ENCODE results near the gene XRN1. TPM values are rescaled to one million over a fixed set of nuclear protein-coding genes. Genes with fewer than 3 reads are reported as not detected.
A peak's percentile ranks its signal among the peaks of the same experiment; 100 is the strongest.
"Not testable (repeated sequence)": the region's sequence is repeated elsewhere in the genome, so short reads cannot be mapped to it uniquely, and the experiment has no call there.

Gene XRN1
- total RNA-seq, 3 donors from 2014 or later (not counting 1 experiment from before 2014, with no cell fraction given): 116 to 141 (median 128) TPM

DNA sequence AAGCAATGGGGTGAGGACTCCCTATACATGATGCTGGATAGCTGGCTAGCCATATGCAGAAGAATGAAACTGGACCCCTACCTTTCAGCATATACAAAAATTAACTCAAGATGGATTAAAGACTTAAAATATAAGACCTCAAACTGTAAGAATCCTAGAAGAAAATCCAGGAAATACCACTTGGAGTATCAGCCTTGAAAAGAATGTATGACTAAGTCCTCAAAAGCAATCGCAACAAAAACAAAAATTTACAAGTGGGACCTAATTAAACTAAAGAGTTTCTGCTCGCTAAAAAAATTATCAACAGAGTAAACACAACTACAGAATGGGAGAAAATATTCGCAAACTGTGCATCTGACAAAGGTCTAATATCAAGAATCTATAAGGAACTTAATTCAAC, 94.3 kb downstream of the XRN1 start:
- H3K27me3 Mint-ChIP-seq (ENCODE audit: low read depth in 2 of 2): no peaks in the 10 kb centered on the region
- Histone ChIP-seq H3K27me3 (ENCODE audit: control insufficient read depth, insufficient read depth, low read length) (no peaks in the 10 kb centered on the region), H3K4me1 (ENCODE audit: control insufficient read depth, insufficient read depth, low read length) (no peaks in the 10 kb centered on the region), H3K9me3 (ENCODE audit: control insufficient read depth, insufficient read depth, low read length) (no peaks in the 10 kb centered on the region), H3K36me3 (ENCODE audit: control insufficient read depth, insufficient read depth, low read length) (peaks cover 81% of the 10 kb centered on the region), H3K4me3 (ENCODE audit: low read length) (no peak overlapping the region), H3K27ac (ENCODE audit: low read length) (no peak overlapping the region)
- peaks cover 21% of the 10 kb centered on the region for H3K36me3 Mint-ChIP-seq
- TF ChIP-seq, protein P1, sequence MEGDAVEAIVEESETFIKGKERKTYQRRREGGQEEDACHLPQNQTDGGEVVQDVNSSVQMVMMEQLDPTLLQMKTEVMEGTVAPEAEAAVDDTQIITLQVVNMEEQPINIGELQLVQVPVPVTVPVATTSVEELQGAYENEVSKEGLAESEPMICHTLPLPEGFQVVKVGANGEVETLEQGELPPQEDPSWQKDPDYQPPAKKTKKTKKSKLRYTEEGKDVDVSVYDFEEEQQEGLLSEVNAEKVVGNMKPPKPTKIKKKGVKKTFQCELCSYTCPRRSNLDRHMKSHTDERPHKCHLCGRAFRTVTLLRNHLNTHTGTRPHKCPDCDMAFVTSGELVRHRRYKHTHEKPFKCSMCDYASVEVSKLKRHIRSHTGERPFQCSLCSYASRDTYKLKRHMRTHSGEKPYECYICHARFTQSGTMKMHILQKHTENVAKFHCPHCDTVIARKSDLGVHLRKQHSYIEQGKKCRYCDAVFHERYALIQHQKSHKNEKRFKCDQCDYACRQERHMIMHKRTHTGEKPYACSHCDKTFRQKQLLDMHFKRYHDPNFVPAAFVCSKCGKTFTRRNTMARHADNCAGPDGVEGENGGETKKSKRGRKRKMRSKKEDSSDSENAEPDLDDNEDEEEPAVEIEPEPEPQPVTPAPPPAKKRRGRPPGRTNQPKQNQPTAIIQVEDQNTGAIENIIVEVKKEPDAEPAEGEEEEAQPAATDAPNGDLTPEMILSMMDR (IDR thresholded peaks at IDR 0.05): no peak
- intact Hi-C loops (cut with micrococcal nuclease): no loop called here
- no peaks in the 10 kb centered on the region for H3K9me3 Mint-ChIP-seq
- 100% methylated on average over 3 of the region's 3 CpGs for WGBS (ENCODE audit: insufficient coverage)
- H3K27ac Mint-ChIP-seq: no peak overlapping the region
- H3K4me3 Mint-ChIP-seq: no peak overlapping the region
- ATAC-seq: no peak
- no peak for DNase-seq
- H3K4me1 Mint-ChIP-seq: no peaks in the 10 kb centered on the region

DNA sequence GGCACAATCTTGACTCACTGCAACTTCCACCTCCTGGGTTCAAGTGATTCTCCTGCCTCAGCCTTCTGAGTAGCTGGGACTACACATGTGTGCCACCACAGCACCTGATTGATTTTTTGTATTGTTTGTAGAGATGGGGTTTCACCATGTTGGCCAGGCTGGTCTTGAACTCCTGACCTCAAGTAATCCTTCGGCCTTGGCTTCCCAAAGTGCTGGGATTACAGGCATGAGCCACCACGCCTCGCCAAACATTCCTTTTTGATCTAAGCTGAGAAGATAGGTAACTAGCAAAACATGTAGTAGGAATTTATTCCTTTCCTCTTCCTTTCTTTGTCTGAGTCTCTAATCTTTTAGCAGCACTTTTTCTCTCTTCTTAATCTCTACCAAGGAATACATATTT, 95.1 kb downstream of the XRN1 start:
- H3K4me3 ChIP-seq (ENCODE audit: low read length); H3K9me3 ChIP-seq (ENCODE audit: control insufficient read depth, insufficient read depth, low read length); H3K9me3 Mint-ChIP-seq; DNase-seq; H3K4me3 Mint-ChIP-seq; H3K27me3 Mint-ChIP-seq (ENCODE audit: low read depth in 2 of 2); H3K4me1 ChIP-seq (ENCODE audit: control insufficient read depth, insufficient read depth, low read length); intact Hi-C loops (cut with micrococcal nuclease); H3K27ac Mint-ChIP-seq; H3K27ac ChIP-seq (ENCODE audit: low read length); ATAC-seq; H3K4me1 Mint-ChIP-seq; H3K27me3 ChIP-seq (ENCODE audit: control insufficient read depth, insufficient read depth, low read length): not testable (repeated sequence)
- H3K36me3 ChIP-seq (ENCODE audit: control insufficient read depth, insufficient read depth, low read length): peaks cover 81% of the 10 kb centered on the region
- WGBS (ENCODE audit: insufficient coverage): 100% methylated on average over 1 of the region's 3 CpGs
- H3K36me3 Mint-ChIP-seq: peaks cover 21% of the 10 kb centered on the region

DNA sequence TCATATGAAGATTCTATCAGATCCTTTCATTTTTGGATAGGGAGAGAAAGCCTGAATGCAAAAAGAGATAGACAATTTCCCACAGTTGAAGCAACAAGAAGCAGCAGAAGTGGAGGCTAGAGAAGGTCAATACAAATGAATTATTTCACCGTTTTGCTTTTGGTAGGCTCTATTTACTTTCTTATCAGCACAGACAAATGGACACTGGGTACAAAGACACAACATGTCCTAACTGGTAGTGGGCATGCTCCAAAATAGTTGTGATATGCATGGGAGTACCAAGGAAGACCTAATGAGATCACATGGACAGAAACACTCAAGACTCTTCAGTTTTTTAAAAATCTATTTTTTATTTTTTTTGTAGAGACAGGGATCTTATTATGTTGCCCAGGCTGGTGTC, 99.4 kb downstream of the XRN1 start:
- Histone ChIP-seq H3K9me3 (ENCODE audit: control insufficient read depth, insufficient read depth, low read length) (no peaks in the 10 kb centered on the region), H3K27ac (ENCODE audit: low read length) (no peak overlapping the region), H3K4me1 (ENCODE audit: control insufficient read depth, insufficient read depth, low read length) (no peaks in the 10 kb centered on the region), H3K27me3 (ENCODE audit: control insufficient read depth, insufficient read depth, low read length) (no peaks in the 10 kb centered on the region), H3K4me3 (ENCODE audit: low read length) (no peak overlapping the region), H3K36me3 (ENCODE audit: control insufficient read depth, insufficient read depth, low read length) (peaks cover 64% of the 10 kb centered on the region)
- Mint-ChIP-seq H3K4me1 (peaks cover 0 to 4% of the 10 kb centered on the region in 2 donors), H3K9me3 (no peaks in the 10 kb centered on the region), H3K36me3 (peaks cover 10% of the 10 kb centered on the region), H3K27ac (peak overlapping the region in 1 of 2 donors; percentile 52), H3K27me3 (ENCODE audit: low read depth in 2 of 2) (no peaks in the 10 kb centered on the region), H3K4me3 (no peak overlapping the region)
- ATAC-seq: no peak
- intact Hi-C loops (cut with micrococcal nuclease): no loop called here
- TF ChIP-seq, protein P1 (IDR thresholded peaks at IDR 0.05): no peak
- DNase-seq: no peak
- 100% methylated on average over 1 of the region's 1 CpG for WGBS (ENCODE audit: insufficient coverage)

DNA sequence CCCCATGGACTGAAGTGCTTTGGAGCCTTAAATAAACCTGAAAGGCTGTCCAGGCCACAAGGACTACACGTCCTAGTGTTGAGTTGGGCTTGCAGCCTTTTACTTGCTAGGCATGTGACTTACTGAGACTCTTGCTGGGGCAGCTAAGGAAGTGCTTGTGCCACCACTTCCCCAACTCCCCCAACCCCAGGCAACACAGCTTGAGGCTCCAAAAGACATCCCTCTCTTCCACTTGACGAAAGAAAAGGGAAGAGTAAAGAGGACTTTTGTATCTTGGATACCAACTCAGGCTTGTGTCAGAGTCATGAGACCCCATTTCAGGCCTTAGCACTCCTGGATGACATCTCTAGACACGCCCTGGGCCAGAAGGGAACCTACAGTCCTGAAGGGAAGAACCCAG, 109.8 kb downstream of the XRN1 start:
- TF ChIP-seq, protein P1 (IDR thresholded peaks at IDR 0.05): no peak
- Mint-ChIP-seq H3K4me3 (no peak overlapping the region), H3K27me3 (ENCODE audit: low read depth in 2 of 2) (no peaks in the 10 kb centered on the region), H3K36me3 (peaks cover 27% of the 10 kb centered on the region), H3K27ac (peak overlapping the region in 1 of 2 donors; percentile 56), H3K4me1 (peaks cover 6 to 25% of the 10 kb centered on the region in 2 donors), H3K9me3 (peaks cover 2 to 9% of the 10 kb centered on the region in 2 donors)
- ATAC-seq: no peak
- no peak for DNase-seq
- Histone ChIP-seq H3K4me1 (ENCODE audit: control insufficient read depth, insufficient read depth, low read length) (no peaks in the 10 kb centered on the region), H3K4me3 (ENCODE audit: low read length) (no peak overlapping the region), H3K9me3 (ENCODE audit: control insufficient read depth, insufficient read depth, low read length) (peaks cover 7% of the 10 kb centered on the region), H3K27me3 (ENCODE audit: control insufficient read depth, insufficient read depth, low read length) (no peaks in the 10 kb centered on the region), H3K36me3 (ENCODE audit: control insufficient read depth, insufficient read depth, low read length) (peaks cover 43% of the 10 kb centered on the region), H3K27ac (ENCODE audit: low read length) (no peak overlapping the region)
- intact Hi-C loops (cut with micrococcal nuclease): no loop called here
- WGBS (ENCODE audit: insufficient coverage): 69% methylated on average over 3 of the region's 3 CpGs
